GM21423 (cell line): ENCODE data around the gene DLX5.
"Not testable (repeated sequence)": the region's sequence is repeated elsewhere in the genome, so short reads cannot be mapped to it uniquely, and the experiment has no call there.

Experiments used
- ATAC-seq: cut with Tn5 transposase; IDR thresholded peaks from one replicate; pipeline ENCODE4 v1.9.1; 2021; ENCODE audit warnings: mild to moderate bottlenecking, moderate library complexity; ENCODE audit not compliant: unreplicated experiment

The DLX5 gene

GRCh38 chr7:97024209-97025129, at the start of gene DLX5:
Gene DLX5 (minus strand): TSS chr7:97024831. CDS start chr7:97024623, 208 bp downstream.
- ATAC-seq = no peak

GRCh38 chr7:97072025-97072424, 47.4 kb upstream of the DLX5 start:
- ATAC-seq = not testable (repeated sequence)

- ATAC-seq = no peak
These were observed 40.4 kb upstream of the DLX5 start for GRCh38 chr7:97064972-97065587.

- ATAC-seq = no peak
These were observed 39.4 kb upstream of the DLX5 start for GRCh38 chr7:97064020-97064419.

GRCh38 chr7:97043281-97043680, 18.6 kb upstream of the DLX5 start:
- no peak for ATAC-seq

- ATAC-seq = no peak
These were observed 14.9 kb upstream of the DLX5 start for GRCh38 chr7:97039374-97040065.

GRCh38 chr7:97034213-97034852, 9.7 kb upstream of the DLX5 start:
- not testable (repeated sequence) for ATAC-seq

- ATAC-seq = peak; percentile 91
These were observed 3.0 kb upstream of the DLX5 start for GRCh38 chr7:97027427-97028234.

GRCh38 chr7:97026715-97027426, 2.2 kb upstream of the DLX5 start:
- no peak for ATAC-seq

GRCh38 chr7:97025983-97026714, 1.5 kb upstream of the DLX5 start:
- ATAC-seq = no peak

GRCh38 chr7:97025130-97025499, 484 bp upstream of the DLX5 start:
- no peak for ATAC-seq

- ATAC-seq = no peak
These were observed 1.9 kb downstream of the DLX5 start for GRCh38 chr7:97022491-97023306.

GRCh38 chr7:97021747-97022490, 2.7 kb downstream of the DLX5 start:
- no peak for ATAC-seq

GRCh38 chr7:97020996-97021746, 3.5 kb downstream of the DLX5 start:
- no peak for ATAC-seq

- no peak for ATAC-seq
These were observed 4.0 kb downstream of the DLX5 start for GRCh38 chr7:97020601-97020995.

- no peak for ATAC-seq
These were observed 4.9 kb downstream of the DLX5 start for GRCh38 chr7:97019710-97020225.
